DMS 273 (cell line): ENCODE results near the gene TMEM163.

Experiments used
- DNase-seq: peaks from one replicate; lab custom pipeline; 2025; ENCODE audit not compliant: unreplicated experiment; lab: John Stamatoyannopoulos, UW

Gene TMEM163

DNA sequence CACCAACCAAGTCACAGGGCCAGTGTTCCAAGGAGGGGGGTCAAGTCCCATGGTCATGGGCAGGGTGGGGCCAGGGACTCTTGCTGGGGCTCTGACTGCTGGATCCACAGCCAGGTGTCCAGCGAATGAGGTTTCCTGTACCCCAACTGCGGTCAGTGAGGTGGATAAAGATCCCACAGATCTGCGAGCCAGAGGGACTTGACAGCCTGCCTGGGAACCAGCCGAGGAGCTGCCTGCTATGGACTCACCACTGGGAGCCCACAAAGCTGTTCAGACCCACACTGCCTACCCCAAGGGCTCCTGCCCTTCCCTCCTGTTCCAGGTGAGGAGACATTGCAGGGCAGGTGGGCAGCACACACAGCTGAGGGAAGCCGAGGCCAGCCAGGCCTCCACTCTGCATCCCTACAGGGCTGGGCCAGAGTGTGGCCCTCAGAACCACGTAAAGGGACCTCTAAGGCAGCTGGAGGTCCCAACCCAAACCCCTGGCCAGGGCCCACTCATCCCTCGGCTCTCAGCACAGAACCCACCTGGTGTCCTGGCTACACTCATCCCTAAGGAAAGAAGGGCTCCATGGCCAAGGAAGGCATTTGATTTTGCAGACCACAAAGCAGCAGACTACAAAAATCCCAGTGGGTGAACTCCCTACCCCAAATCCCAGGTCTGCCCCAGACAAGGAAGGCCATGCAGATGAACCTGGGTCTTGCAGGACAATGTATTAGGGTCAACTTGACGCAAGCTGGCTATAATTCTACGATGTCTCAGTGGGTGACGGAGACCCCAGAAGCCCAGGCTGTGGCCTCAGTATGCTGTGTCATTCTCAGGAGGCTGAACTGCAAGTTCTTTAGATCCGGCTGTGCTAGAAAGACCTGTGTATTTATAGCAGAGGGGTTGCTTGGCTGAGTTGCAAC is 255.8 kb downstream of the TMEM163 start:
- no peak for DNase-seq

GRCh38 chr2:134462275-134462674 is 256.5 kb downstream of the TMEM163 start:
- no peak for DNase-seq

GRCh38 chr2:134461511-134461910 is 257.3 kb downstream of the TMEM163 start:
- peak; percentile 27 for DNase-seq

GRCh38 chr2:134460583-134460998 is 258.2 kb downstream of the TMEM163 start:
- peak; percentile 94 for DNase-seq

DNA sequence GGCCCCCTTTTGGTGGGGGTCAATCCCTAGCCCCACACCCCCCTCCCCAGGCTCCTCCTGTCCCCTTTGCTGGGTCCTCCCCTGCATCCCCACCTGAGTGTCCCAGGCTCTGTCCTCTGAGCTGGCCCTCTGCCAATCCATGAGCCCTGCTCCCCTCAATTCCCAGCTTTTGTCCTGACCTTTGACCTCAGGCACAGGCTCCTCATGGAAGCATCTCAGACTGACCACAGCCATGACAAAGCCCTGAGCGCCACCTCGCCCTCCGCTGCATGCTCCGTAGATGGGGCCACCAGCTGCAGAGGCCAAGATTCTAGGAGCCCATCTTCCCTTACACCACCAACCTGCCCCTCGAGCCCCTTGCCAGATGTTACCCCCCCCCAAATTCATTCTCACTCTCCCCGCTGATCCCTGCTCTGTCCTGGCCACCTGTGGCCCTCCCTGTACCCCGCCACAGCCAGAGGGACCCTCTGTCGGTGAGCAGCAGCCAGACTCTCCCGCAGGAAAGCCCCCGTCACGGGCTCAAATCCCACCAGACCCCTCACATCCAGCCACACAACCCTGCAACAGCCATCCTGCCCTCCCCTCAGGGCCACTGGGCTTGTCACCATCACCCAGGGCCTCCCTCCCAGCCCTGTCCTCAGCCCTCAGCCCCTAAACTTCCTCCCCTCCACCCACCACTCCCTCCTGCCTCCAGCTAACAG is 258.9 kb downstream of the TMEM163 start:
- DNase-seq, result no peak

DNA sequence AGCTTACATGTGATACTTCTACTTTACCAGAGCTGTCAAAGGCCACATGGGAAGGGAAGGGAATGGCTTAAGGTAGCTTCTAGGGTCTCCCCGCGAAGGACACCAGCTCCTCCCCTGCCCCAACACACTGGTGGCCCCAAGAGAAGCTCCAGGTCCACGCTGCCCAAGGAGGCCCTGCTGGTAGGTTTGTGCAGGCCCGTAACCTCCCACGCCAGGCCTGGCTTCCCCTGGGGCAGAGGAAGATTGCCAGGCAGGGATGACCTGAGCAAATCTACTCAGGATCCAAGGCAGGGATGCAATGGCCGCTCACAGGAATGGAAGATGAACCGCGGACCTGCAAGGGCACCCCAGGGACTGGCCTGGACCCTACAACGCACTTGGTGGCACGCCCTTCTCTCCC is 259.9 kb downstream of the TMEM163 start:
- no peak for DNase-seq

DNA sequence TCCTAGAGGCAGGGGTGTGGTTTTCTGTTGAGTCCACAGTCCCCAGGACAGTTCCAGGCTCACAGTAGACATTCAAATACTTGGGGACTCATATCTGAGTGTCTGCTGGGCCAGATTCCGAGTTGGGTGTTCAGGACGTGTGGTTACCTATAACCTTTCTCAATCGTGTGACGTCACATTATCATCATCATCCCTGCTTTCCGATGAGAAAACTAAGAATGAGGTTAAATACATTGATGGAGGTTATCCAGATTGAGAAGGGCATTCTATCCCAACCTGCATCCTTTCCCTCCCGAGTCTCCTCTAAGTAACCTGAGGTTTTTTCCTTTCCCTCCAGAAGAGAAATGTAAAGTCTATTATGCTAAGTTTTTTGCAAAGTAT is 260.3 kb downstream of the TMEM163 start:
- no peak for DNase-seq

DNA sequence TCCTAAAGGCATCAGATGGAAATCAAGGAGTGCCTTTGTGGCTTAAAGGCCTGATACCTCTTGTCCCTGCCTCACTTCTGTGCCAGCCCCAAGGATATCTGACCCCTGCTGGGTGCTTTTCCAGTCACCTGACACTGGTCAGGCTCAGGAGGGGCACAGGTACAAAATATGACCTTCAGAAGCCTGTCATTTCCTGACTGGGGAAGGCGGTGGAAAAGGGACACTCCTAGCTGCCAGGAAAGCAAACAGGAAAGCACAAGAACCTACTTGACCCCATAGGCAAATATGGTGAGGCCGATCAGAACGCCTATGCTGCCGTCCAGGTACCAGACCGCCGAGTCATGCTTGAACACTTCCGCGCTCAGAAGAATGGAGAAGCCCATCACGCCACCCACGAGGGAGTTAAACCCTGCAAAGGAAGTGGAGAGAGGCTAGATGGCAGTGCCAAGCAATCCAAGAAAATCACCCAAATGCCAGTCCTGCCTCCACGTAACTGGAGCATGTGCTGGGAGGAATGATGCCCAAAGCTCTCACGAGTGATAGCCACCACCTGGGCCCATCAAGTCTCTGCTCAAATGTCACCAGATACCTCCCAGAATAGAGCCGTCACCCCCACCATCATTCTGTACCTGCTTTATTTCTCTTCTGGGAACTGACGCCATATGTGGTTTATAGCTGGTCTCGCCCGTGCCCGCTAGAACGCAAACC is 260.9 kb downstream of the TMEM163 start:
- no peak for DNase-seq

- DNase-seq, result no peak
Measured at GRCh38 chr2:134457353-134457752, 261.4 kb downstream of the TMEM163 start.

- no peak for DNase-seq
Measured at GRCh38 chr2:134455426-134455825, 263.4 kb downstream of the TMEM163 start.

DNA sequence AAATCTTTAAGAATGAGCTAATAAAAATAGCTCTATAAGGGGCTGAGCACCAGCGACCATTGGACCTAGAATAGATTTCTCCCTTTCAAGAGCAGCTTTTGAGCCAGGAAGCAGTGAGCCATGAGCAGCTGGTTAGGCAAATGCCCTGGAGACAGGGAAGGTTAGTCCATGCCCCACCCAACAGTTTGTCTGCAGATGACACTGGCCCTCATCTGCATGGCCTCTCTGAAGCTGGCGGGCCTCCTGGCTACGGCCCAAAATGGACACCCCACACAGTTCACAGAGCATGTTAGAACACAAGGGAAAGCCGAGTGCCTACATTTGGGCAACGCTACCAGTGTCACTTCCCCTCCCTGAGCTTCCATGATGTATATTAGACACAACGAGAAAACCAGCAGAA is 263.9 kb downstream of the TMEM163 start:
- no peak for DNase-seq

GRCh38 chr2:134454426-134454825 is 264.4 kb downstream of the TMEM163 start:
- no peak for DNase-seq

- DNase-seq, result no peak
Measured at GRCh38 chr2:134453973-134454372, 264.8 kb downstream of the TMEM163 start.

- no peak for DNase-seq
Measured at GRCh38 chr2:134453476-134453875, 265.3 kb downstream of the TMEM163 start.

DNA sequence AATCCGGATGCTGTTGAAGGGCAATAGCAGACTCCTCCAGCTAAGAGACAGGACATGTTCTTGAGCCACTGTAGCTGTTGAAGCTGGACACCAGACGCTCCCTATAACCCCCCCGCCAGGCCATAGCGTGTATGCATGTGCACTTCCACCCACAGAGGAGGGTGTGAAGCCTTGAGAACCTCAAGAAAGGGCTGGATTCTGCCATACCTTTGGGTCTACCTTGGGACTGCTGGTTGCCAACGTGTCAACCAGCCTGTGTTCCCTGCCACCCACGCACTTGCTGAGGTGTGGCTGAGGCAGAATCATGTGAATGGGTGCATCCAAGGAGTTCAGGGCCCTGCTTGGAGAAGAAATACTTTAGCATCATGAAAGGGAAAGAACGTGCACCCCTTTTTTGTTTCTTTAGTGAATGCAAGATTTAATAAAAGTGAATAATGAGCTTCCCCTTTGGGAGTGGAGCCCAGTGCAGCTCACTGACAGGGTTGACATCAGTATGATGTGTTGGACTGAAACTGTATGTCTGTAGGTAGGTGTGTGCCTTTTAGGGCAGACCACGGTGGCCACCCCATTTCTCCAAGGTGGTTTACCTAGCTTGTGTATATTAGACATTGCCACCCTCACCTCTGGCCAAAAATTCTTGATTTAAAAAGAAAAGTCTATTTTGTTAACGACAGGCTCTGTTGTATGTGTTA is 266.6 kb downstream of the TMEM163 start:
- no peak for DNase-seq

DNA sequence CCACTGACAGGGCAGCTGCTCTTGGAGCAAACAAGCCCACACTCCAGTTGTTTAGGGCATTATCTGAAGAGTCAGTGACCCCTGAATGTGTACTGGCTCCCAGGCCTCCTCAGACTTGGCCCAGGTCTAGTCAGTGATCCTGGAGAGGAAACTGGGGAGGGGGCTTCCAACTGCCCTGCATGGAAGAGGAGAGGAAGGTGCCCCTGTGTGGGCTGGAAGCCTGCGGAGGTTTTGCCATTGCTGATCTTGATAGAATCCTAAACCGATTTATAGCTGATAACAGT is 267.5 kb downstream of the TMEM163 start:
- DNase-seq, result no peak

DNA sequence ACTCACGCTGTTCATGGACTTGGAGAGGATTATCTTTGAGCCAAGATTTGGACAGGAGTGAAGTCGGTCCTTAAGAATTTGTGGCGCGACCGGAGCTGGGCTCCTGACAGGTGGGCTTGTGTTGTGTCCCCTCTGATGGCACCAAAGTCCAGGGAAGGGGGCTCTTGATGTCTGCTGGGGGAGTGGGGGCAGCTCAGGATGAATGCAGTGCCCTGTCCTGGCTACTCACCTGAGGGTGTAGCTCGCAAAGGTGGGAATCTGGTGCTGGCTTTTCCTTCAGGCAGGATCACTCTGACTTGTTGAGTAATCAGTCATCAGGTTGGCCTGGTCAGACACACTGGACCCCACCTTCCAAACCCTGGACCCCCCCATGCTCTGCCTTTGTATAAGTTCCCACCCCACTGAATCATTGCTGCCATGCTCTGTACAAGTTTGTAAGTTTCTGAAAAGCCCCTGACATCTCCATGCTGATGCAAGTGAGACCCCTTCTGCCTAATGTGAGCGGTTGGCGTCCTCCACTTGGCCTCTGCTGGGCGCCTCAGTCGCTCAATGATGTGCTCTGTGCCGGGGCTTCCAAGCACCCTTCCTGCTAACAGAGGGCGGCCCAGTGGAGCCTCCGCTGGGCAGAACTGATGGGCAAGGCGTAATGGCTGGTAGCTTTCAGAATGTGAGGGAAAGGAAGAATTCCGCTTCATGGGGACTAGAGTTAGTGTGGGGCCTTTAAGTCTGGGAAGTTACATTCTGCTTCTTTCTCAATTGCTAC is 268.9 kb downstream of the TMEM163 start:
- DNase-seq, result no peak

DNA sequence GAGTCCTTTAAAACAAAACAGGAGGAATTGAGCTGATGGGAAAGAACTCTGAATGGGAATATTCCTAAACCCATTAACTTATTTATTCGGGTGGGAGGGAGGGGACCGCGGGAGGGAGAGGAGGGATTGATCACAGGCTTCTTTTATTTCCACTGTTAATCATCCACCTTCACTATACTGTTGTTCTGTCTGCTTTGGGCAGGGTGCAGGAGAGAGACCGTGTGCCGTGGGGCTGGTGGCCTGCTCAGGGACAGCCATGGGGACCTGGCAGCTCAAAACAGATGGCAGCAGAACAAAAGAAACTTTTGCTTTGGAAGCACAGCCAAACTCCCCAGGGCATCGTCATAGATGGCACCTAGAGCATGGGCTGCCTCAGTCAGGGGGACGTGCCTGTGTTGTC is 269.6 kb downstream of the TMEM163 start:
- DNase-seq, result no peak

GRCh38 chr2:134448650-134449049 is 270.1 kb downstream of the TMEM163 start:
- no peak for DNase-seq

DNA sequence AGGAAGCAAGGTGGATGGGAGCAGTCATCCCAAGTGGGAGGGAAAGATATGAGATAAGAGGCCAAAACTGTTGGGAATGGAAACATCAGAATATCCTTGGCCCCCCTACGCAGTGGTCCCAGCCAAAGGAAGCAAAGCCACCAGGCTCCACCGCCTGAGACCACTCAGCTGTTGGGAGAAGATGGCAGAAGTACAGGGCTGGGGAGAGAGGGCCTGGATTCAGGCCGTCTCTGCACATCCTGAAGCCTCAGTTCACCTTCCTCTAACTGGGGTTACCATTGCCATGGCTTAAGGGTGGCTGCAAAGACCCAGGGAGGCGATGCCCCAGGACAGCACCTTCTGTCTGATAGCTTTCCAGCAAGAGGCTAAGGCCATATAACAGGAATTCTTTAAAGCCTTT is 271.1 kb downstream of the TMEM163 start:
- DNase-seq, result no peak
